Measurements from ENCODE around the gene PDE5A. TPM values are rescaled to one million over a fixed set of nuclear protein-coding genes. Genes with fewer than 3 reads are reported as not detected.

The PDE5A gene
- total RNA-seq, 2 experiments from 2014 or later: 0.81 to 1.1 TPM

- CTCF ChIA-PET: no interaction called here
- Mint-ChIP-seq H3K4me3 (no peak overlapping the region), H3K27me3 (no peaks in the 10 kb centered on the region), H3K9me3 (no peaks in the 10 kb centered on the region), H3K36me3 (ENCODE audit: low read depth) (peaks cover 28% of the 10 kb centered on the region), H3K27ac (no peak overlapping the region), H3K4me1 (no peaks in the 10 kb centered on the region)
- POLR2A ChIA-PET: interaction anchor here (0.6 kb wide), 1 partner anchor 28 kb away, joined by 3 read pairs; no protein-coding TSS in a partner anchor
- no peak for DNase-seq
Observed at GRCh38 chr4:119518915-119519410, 109.6 kb downstream of the PDE5A start.

DNA sequence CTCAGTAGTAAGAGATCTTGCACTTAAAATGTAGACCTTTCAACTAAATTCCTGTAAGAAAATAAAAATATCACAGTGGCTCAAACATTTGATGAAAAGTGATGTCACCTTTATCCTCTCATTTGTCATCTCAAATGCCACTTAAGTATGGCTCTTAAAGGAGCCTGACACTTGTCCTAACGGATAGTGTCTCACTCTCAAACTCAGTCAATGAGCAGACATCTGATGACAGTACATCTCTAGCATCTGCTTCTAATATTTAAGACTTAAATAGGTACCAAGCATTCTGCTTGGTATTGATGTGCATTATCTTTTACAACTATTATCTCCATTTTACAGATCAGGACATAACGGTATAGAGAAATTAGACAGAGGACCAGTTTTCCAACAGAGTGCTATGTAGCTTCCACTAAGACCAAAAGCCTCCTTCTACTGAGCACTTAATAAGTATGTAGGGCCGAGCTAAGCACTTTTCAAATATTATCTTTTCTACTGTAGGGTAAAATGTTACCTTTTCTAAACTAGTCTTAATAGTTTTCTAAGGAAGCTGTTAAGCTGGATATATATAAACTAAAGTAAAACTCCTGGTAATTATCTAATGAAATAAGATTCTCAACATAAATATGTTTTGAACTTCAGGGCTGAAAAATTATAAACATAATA lies 110.2 kb downstream of the PDE5A start:
- Mint-ChIP-seq H3K27ac (no peak overlapping the region), H3K36me3 (ENCODE audit: low read depth) (peaks cover 33% of the 10 kb centered on the region), H3K27me3 (no peaks in the 10 kb centered on the region), H3K4me1 (no peaks in the 10 kb centered on the region), H3K9me3 (no peaks in the 10 kb centered on the region), H3K4me3 (no peak overlapping the region)
- DNase-seq: no peak
- CTCF ChIA-PET: no interaction called here
- POLR2A ChIA-PET: interaction anchor here (0.6 kb wide), 1 partner anchor 28 kb away, joined by 3 read pairs; no protein-coding TSS in a partner anchor

DNA sequence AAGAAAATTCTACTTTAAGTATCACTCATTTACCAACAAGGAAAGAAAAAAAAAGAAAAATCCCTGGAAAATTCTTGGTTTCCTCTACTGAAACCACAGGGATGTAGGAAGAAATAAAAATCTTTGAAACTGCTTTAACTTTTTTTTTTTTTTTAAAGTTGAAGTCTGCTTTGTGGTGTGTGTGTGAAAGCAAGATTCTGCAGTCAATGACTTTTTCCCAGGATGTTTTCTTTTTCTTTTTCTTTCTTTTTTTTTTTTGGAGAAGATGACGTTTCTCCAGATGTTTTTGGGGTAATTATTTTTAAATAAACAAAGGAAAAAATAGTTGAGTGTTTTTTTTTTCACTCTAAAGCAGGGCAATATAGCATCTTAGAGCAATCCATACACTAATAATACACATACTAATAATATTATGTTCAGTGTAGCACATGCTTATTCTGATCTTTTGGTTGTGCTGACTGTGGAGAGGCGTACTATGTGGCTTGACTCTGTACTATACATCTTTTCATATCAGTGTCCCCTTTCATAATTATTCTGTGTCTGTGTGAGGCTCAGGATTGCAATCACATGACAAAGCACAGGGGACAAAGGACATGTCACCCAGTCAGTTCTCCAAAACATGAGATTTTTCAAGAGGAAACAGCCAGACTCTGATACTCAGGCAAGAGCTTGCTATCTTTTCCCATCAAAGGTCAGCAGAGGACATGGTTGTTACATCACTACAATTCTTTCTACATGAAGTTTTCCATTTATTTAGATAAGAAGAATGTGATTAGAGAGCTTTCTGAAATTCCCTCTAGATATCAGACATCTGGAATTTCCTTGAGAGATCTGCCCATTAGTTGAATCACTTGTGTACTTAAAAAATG lies 111.0 kb downstream of the PDE5A start:
- no peak for DNase-seq
- H3K4me1 Mint-ChIP-seq: no peaks in the 10 kb centered on the region
- no peak overlapping the region for H3K4me3 Mint-ChIP-seq
- H3K27me3 Mint-ChIP-seq: no peaks in the 10 kb centered on the region
- ChIA-PET POLR2A (interaction anchor here (0.7 kb wide), 1 partner anchor 38 kb away, joined by 3 read pairs; no protein-coding TSS in a partner anchor), CTCF (no interaction called here)
- H3K27ac Mint-ChIP-seq: no peak overlapping the region
- H3K36me3 Mint-ChIP-seq (ENCODE audit: low read depth): peaks cover 36% of the 10 kb centered on the region
- no peaks in the 10 kb centered on the region for H3K9me3 Mint-ChIP-seq

- CTCF ChIA-PET: no interaction called here
Observed at GRCh38 chr4:119512398-119512797, 116.2 kb downstream of the PDE5A start.

GRCh38 chr4:119510395-119511149 lies 118.0 kb downstream of the PDE5A start:
- ChIA-PET POLR2A (no interaction called here), CTCF (no interaction called here)
- Mint-ChIP-seq H3K36me3 (ENCODE audit: low read depth) (peaks cover 16% of the 10 kb centered on the region), H3K4me3 (no peak overlapping the region), H3K4me1 (no peaks in the 10 kb centered on the region), H3K9me3 (no peaks in the 10 kb centered on the region), H3K27ac (no peak overlapping the region), H3K27me3 (no peaks in the 10 kb centered on the region)
- DNase-seq: no peak

More at GRCh38 chr4:119512398-119512797, 116.2 kb downstream of the PDE5A start:
- Mint-ChIP-seq H3K36me3 (ENCODE audit: low read depth) (peaks cover 21% of the 10 kb centered on the region), H3K27me3 (no peaks in the 10 kb centered on the region), H3K27ac (no peak overlapping the region), H3K4me1 (no peaks in the 10 kb centered on the region), H3K9me3 (no peaks in the 10 kb centered on the region), H3K4me3 (no peak overlapping the region)
- DNase-seq: no peak
- POLR2A ChIA-PET: no interaction called here

DNA sequence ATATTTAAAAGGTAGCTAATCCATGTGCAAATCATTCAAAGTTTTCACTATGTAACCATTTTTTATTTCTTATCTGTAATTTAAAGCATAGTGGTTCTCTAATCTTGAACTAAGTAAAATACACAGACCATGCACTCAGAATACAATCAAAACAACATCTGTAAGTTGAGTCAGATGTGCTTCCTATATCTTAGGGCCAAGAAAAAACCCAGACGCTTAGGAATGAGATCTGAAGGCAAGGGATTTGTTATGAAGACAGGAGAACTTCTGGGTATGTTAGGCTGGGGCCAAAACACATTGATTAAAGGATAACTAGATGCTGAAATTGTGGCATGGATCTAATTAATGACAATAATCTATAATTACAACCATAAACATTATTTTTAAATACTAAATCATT lies 120.3 kb downstream of the PDE5A start:
- no peak overlapping the region for H3K27ac Mint-ChIP-seq
- no peaks in the 10 kb centered on the region for H3K4me1 Mint-ChIP-seq
- DNase-seq: no peak
- no peaks in the 10 kb centered on the region for H3K27me3 Mint-ChIP-seq
- POLR2A ChIA-PET: no interaction called here
- CTCF ChIA-PET: no interaction called here
- peaks cover 11% of the 10 kb centered on the region for H3K36me3 Mint-ChIP-seq (ENCODE audit: low read depth)
- H3K4me3 Mint-ChIP-seq: no peak overlapping the region
- no peaks in the 10 kb centered on the region for H3K9me3 Mint-ChIP-seq

- Mint-ChIP-seq H3K9me3 (no peaks in the 10 kb centered on the region), H3K27me3 (no peaks in the 10 kb centered on the region), H3K4me1 (no peaks in the 10 kb centered on the region), H3K4me3 (no peak overlapping the region), H3K27ac (no peak overlapping the region), H3K36me3 (ENCODE audit: low read depth) (peaks cover 2% of the 10 kb centered on the region)
- ChIA-PET POLR2A (no interaction called here), CTCF (no interaction called here)
- DNase-seq: no peak
Observed at GRCh38 chr4:119506806-119507205, 121.8 kb downstream of the PDE5A start.

DNA sequence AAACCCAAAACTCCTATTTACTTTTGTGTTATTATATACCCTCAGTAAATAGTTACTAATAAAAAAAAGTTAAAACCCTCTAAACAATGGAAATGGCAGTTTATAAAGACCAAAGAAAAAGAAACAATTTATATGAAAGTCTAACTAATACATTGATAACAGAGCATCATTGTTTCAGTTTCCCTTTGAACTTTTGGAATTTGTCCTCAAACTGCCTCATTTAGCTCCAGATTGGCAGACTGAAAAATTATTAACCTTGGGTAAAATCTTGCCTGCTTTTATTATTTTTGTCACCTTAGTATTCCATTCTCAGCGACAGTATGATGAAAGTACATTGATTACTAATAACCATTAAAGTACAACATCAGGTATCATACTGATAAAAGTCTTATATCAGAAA lies 124.0 kb downstream of the PDE5A start:
- POLR2A ChIA-PET: no interaction called here
- Mint-ChIP-seq H3K27me3 (no peaks in the 10 kb centered on the region), H3K4me1 (no peaks in the 10 kb centered on the region), H3K36me3 (ENCODE audit: low read depth) (peaks cover 11% of the 10 kb centered on the region), H3K27ac (no peak overlapping the region), H3K4me3 (no peak overlapping the region), H3K9me3 (no peaks in the 10 kb centered on the region)
- no peak for DNase-seq
- CTCF ChIA-PET: no interaction called here

GRCh38 chr4:119501740-119502139 lies 126.9 kb downstream of the PDE5A start:
- Mint-ChIP-seq H3K27me3 (no peaks in the 10 kb centered on the region), H3K4me1 (peaks cover 3% of the 10 kb centered on the region), H3K4me3 (no peak overlapping the region), H3K36me3 (ENCODE audit: low read depth) (peaks cover 25% of the 10 kb centered on the region), H3K9me3 (no peaks in the 10 kb centered on the region), H3K27ac (no peak overlapping the region)
- ChIA-PET CTCF (no interaction called here), POLR2A (no interaction called here)
- DNase-seq: no peak

DNA sequence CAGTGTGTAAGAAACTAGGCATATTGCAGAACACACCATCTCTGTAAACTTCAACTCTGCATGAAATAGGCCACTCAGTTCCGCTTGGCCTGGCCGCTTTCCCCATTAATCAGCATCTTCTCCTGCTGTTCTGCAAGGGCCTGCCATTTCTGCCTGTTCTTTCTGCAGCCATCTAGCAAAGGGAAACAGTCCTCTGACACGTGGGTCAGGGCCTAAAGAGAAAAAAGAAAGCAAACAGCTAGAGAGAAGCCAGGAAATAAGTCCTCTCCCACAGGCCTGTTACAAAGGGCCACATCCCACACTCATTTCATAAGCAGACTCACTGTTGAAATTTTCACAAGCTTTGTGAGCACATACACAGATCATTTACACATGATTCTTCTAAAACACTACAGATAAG lies 130.1 kb downstream of the PDE5A start:
- Mint-ChIP-seq H3K36me3 (ENCODE audit: low read depth) (peaks cover 30% of the 10 kb centered on the region), H3K27ac (no peak overlapping the region), H3K4me3 (no peak overlapping the region), H3K27me3 (no peaks in the 10 kb centered on the region), H3K9me3 (no peaks in the 10 kb centered on the region), H3K4me1 (peaks cover 3% of the 10 kb centered on the region)
- ChIA-PET CTCF (no interaction called here), POLR2A (no interaction called here)
- DNase-seq: no peak

- Mint-ChIP-seq H3K36me3 (ENCODE audit: low read depth) (peaks cover 16% of the 10 kb centered on the region), H3K27ac (no peak overlapping the region), H3K4me3 (no peak overlapping the region), H3K9me3 (no peaks in the 10 kb centered on the region), H3K4me1 (peaks cover 3% of the 10 kb centered on the region), H3K27me3 (no peaks in the 10 kb centered on the region)
- CTCF ChIA-PET: interaction anchor here (0.8 to 1.2 kb wide), 2 partner anchors 9 to 452 kb away, joined by 3 read pairs; no protein-coding TSS in a partner anchor
- no peak for DNase-seq
- POLR2A ChIA-PET: no interaction called here
Observed at GRCh38 chr4:119493886-119494285, 134.7 kb downstream of the PDE5A start.

DNA sequence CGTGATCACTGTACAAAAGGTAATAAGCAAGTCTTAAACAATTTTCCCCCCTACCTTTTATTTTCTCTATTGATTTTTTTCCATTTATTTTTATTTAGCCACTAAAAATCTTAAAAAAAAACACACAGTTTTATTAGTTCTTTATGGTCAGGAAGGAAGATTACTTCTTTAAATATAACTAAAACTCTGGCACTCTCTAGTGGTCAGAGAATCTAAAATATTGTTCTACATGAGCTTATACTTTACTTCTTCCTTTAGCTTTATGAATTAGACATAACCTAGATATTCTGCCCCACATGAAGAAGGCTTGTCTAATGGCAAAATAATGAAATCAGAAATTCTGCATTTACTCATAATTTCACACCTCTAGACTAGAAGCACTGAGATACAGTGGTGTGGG lies 135.2 kb downstream of the PDE5A start:
- CTCF ChIA-PET: interaction anchor here (0.8 to 1.2 kb wide), 2 partner anchors 9 to 451 kb away, joined by 3 read pairs; no protein-coding TSS in a partner anchor
- H3K9me3 Mint-ChIP-seq: no peaks in the 10 kb centered on the region
- DNase-seq: no peak
- no peak overlapping the region for H3K4me3 Mint-ChIP-seq
- POLR2A ChIA-PET: no interaction called here
- H3K36me3 Mint-ChIP-seq (ENCODE audit: low read depth): peaks cover 12% of the 10 kb centered on the region
- no peak overlapping the region for H3K27ac Mint-ChIP-seq
- no peaks in the 10 kb centered on the region for H3K27me3 Mint-ChIP-seq
- H3K4me1 Mint-ChIP-seq: no peaks in the 10 kb centered on the region

DNA sequence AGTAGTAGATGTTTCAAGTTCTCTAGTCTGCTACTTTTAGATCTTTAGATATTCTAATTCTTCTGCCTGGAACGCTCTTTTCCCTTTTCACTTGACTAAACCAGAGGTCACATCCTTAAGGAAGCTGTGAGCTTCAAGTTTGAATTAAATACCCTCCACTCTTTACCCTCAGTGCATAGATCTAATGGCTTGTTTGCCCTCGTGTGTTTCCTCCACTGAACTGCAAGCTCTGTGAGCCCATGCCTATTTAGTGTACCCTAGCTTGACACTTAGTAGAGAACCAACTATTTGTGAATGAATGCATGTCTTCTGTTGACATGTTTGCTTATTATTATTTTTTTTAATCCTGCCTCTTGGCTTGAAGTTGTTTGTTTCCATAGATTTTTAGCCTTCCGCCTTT lies 138.3 kb downstream of the PDE5A start:
- Mint-ChIP-seq H3K27me3 (no peaks in the 10 kb centered on the region), H3K4me3 (no peak overlapping the region), H3K27ac (no peak overlapping the region), H3K9me3 (no peaks in the 10 kb centered on the region), H3K36me3 (ENCODE audit: low read depth) (peaks cover under 1% of the 10 kb centered on the region), H3K4me1 (no peaks in the 10 kb centered on the region)
- CTCF ChIA-PET: interaction anchor here (1.1 kb wide), 1 partner anchor 448 kb away, joined by 4 read pairs; no protein-coding TSS in a partner anchor
- no peak for DNase-seq
- POLR2A ChIA-PET: interaction anchor here (0.8 kb wide), 1 partner anchor 28 kb away, joined by 3 read pairs; no protein-coding TSS in a partner anchor
